GM12801 (cell line): ENCODE results near the gene CSGALNACT2.

Experiments
- TF ChIP-seq, protein P1 (sequence below): IDR thresholded peaks from one replicate; pipeline ENCODE4 v1.5.1; 2011; ENCODE audit warnings: control low read depth; ENCODE audit not compliant: insufficient read length; ENCODE audit errors: extremely low read depth

The CSGALNACT2 gene

DNA sequence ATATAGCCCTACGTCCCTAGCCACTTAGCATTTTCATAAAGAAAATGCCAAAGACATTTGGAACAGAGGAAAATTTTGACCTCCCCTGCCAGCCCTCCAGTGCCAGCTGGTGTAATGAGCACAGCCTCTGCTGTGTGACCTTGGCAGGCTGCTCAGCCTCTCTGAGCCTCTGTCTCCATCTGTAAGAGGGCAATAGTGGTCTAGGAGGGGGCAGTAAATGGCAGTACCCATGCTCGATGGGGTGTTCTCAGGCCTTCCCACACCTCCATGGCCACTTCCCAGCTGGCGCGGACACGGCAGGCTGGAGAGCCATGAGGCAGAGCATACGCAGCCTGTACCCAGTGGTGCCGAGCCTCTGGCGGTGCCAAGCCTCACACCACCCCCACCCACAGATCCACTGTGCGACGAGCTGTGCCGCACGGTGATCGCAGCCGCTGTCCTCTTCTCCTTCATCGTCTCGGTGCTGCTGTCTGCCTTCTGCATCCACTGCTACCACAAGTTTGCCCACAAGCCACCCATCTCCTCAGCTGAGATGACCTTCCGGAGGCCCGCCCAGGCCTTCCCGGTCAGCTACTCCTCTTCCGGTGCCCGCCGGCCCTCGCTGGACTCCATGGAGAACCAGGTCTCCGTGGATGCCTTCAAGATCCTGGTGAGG, 24.0 kb upstream of the CSGALNACT2 start:
- TF ChIP-seq, protein P1, sequence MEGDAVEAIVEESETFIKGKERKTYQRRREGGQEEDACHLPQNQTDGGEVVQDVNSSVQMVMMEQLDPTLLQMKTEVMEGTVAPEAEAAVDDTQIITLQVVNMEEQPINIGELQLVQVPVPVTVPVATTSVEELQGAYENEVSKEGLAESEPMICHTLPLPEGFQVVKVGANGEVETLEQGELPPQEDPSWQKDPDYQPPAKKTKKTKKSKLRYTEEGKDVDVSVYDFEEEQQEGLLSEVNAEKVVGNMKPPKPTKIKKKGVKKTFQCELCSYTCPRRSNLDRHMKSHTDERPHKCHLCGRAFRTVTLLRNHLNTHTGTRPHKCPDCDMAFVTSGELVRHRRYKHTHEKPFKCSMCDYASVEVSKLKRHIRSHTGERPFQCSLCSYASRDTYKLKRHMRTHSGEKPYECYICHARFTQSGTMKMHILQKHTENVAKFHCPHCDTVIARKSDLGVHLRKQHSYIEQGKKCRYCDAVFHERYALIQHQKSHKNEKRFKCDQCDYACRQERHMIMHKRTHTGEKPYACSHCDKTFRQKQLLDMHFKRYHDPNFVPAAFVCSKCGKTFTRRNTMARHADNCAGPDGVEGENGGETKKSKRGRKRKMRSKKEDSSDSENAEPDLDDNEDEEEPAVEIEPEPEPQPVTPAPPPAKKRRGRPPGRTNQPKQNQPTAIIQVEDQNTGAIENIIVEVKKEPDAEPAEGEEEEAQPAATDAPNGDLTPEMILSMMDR: no peak

DNA sequence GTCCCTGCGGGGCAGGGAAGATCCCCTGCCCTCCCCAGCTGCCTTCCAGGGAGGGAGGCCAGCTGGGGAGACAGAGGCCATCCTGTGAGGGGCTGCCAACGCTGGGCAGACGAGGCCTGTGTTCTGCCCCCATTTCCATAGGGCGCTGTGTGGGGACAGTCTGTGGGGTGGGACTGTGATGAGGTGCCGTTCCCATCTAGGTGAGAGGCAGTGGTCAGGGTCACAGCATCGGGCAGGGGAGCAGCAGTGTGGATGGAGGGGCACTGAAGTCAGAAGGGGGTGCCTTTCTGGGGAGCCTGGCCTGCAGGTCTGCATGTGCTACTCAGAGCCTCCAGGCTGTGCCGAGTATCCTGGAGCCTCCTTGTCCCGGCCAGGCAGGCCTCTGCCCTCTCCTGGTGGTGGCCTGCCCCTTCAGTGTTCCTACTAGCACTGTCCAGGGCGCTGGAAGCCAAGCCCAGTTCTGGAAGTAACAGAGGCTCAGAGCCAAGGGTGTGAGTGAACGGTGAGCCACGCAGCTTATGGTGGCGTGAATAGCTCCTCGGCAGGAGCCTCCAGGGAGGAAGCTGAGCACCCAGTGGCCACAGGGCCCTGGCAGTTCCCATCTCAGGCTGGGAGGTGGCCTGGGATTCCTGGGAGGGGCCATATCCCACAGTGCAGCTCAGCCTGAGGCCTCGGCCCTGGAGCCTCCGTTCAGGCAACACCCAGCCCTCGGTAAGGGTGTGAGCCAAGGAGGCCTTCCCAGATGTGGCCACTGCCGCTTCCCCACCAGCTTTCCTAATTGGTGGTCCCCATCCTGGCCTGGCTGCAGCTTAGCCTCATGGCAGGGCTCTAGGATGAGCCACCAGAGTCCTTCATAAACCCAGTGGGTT, 23.3 kb upstream of the CSGALNACT2 start:
- TF ChIP-seq, protein P1: no peak

DNA sequence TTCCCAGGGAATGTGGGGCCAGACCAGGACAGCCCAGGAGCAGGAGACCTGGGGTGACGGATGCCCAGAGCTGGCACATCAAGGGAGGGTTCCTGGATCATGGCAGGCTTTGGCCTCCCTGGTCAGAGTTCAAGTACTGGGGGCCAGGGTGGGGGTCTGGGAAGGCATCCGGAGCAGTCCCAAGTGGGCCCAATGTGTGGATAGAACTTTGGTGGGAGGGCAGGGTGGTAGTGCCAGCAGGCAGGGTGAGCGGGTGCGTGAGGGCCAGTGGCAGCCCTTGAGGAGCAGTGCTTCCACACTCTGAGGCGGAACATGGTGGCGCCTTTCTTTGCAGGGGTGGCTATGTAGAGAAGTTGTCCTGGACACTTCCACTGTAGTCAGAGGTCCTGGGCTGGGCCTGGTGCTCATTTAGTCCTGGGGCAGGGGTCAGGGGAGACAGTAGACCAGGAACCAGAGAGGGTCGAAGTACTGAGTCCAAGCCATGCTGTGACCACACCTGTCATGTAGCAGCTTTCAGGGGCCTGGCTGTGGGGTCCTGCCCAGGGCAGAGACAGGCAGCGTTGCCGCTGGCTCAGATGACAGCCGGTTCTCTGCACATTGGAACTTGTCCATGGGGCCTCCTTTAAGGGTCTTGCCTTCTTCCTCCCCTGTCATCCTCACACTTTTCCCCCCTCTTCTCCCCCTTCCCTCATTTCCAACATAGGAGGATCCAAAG, 22.2 kb upstream of the CSGALNACT2 start:
- TF ChIP-seq, protein P1: no peak

DNA sequence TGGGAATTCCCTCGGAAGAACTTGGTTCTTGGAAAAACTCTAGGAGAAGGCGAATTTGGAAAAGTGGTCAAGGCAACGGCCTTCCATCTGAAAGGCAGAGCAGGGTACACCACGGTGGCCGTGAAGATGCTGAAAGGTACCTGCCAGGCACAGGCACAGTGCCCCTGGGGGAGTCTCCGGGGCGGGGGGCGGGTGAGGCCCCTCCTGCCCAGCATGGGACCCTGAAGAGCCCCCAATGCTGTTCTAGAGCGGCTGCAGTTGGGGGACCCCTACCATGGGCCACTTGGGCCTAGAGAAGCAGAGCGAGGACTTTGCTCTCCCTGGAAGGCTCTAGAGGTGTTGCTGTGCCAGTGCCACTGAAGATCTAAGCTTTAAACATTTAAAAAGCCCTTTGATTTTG, 21.6 kb upstream of the CSGALNACT2 start:
- TF ChIP-seq, protein P1: no peak

DNA sequence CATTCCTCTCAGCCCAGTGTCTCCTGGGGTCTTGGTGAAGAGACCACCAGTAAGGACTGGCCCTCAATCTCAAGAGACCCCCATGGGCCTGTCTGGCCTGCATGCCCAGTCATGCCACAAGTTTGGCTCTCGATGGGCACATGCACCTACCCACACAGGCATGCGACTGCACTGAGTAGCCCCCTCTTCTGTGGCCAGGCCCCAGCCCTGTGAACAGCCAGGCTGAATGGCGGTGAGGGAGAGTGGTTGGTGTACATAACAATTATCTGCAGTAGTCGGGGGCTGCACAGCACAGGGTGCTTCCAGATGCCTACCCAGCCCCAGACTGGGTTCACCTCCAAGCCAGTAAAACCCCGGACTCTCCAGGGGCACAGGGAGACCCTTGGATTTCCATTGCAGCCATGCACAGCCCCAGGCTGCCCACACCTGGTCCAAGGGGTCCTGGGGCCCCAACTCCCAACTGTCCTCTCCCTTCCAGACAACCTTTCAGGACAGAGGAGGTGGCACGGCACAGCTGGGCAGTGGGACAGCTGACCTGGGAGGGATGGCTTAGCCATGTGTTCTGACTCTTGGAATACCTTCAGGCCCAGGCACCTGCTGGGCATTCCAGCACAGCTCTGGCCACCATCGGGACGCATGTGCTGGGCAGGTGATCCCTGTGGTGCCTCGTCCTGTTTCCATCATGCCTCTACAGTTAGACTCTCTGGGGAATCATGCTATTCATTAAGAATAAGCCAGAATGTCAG, 21.0 kb upstream of the CSGALNACT2 start:
- TF ChIP-seq, protein P1: no peak

DNA sequence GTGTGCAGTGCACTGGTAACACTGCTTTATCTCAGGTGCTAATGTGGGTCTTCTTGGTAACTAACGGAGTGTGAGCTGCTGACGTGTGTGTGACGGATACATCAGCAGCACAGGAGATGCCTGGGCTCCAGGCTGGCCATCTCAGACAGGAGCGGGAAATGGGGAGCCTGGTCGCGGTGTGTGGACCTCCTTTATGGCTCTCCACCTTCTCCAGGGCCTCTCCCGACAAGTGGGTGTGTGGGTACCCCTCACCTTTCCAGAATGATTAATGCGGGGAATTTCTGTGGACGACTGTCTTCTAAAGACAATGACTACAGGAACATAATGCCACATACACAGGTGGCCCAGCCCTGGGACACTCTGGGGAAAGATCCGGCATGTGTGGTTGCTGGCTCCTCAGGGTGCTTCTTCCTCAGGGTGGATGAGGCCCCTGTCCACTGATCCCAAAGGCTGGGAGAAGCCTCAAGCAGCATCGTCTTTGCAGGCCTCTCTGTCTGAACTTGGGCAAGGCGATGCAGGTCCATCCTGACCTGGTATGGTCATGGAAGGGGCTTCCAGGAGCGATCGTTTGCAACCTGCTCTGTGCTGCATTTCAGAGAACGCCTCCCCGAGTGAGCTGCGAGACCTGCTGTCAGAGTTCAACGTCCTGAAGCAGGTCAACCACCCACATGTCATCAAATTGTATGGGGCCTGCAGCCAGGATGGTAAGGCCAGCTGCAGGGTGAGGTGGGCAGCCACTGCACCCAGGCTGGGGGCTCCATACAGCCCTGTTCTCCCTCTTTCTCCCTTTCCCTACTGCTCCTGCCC, 20.3 kb upstream of the CSGALNACT2 start:
- TF ChIP-seq, protein P1: no peak
